SK-N-MC (cell line): ENCODE results near the gene DIAPH3.
"Not testable (repeated sequence)": the region's sequence is repeated elsewhere in the genome, so short reads cannot be mapped to it uniquely, and the experiment has no call there.

Experiments
- DNase-seq: peaks from one replicate; pipeline ENCODE4 v3.0.0-alpha.2; 2011; ENCODE audit warnings: low read depth, low spot score
- H3K27ac ChIP-seq: fragments of 200-600 bp; sonication (generic); 2 replicates; pipeline ENCODE4 v1.5.1; 2016; ENCODE audit warnings: mixed run types
- H3K36me3 ChIP-seq: fragments of 200-600 bp; sonication (generic); 2 replicates; pipeline ENCODE4 v1.6.1; 2017; ENCODE audit warnings: antibody characterized with exemption, low read length, mixed read lengths; ENCODE audit not compliant: insufficient read depth
- H3K4me3 ChIP-seq: fragments of 200-600 bp; sonication (generic); 2 replicates; pipeline ENCODE4 v1.5.1; 2016
- H3K9ac ChIP-seq: fragments of 200-600 bp; sonication (generic); 2 replicates; pipeline ENCODE4 v1.8.0; 2017; ENCODE audit warnings: mixed run types, mixed read lengths; ENCODE audit not compliant: insufficient read length
- H3K9me3 ChIP-seq: fragments of 200-600 bp; sonication (generic); 2 replicates; pipeline ENCODE4 v1.6.1; 2017; ENCODE audit warnings: low read depth, mild to moderate bottlenecking, antibody characterized with exemption, low read length, moderate library complexity, mixed read lengths
- EZH2 ChIP-seq: fragments of 200-600 bp; sonication (generic); IDR thresholded peaks from one replicate; pipeline ENCODE4 v1.6.1; 2017; ENCODE audit warnings: antibody characterized with exemption
- FOXP2 ChIP-seq: optimal IDR thresholded peaks from 2 replicates; pipeline ENCODE3; 2011; ENCODE audit warnings: mild to moderate bottlenecking, moderate library complexity; ENCODE audit not compliant: insufficient read depth; ENCODE audit errors: extremely low read length, control extremely low read depth
- POLR2AphosphoS5 ChIP-seq: IDR thresholded peaks from 2 replicates; pipeline ENCODE4 v1.6.1; 2012; ENCODE audit warnings: mild to moderate bottlenecking, low read depth, low read length, borderline replicate concordance

The DIAPH3 gene

DNA sequence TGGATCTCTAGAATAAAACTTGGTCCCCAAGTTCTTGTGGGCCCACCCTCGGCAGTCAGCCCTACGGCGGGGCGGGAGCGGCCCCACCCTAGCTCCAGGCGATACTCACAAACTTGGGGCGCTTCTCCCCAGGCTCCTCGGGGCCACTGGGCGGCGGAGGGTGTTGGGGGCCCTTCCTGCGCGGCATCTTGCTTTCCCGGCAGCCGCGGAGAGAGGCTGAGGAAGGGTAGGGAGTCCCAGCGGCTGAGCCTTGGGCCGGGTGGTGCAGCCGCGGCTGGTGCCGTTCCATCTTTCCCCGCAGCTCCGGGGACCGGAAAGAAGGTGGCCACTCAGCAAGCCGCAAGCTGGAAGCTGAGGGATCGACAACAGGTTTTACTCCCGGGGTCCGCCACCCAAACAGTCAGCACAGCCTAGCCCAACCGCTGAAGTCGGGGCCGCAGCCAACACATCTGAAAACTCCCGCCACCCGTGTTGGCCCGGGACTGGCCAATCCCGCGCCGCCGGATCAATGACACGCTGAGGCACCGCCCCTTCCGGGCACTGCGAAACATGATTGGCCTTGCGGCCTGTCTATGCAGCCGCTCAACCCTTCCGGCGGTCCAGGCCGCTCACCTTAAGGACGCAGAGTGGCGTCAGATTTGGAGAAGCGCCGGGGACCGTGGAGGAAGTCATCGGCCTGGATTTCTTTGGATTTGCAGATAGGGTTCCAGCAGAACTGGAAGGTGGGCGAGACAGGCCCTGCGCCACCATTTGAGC lies at the start of gene DIAPH3:
Gene DIAPH3 (minus strand): TSS at position 451 of the 756 bp plus-strand sequence. CDS start 162 bp downstream, at position 289.
- peaks cover 19% of the 10 kb centered on the region for H3K36me3 ChIP-seq
- DNase-seq, result peak; percentile 50
- H3K27ac ChIP-seq, result peak within 1 kb of the TSS; percentile 73
- H3K9ac ChIP-seq, result peak within 1 kb of the TSS; percentile 96
- peak within 1 kb of the TSS; percentile 99 for H3K4me3 ChIP-seq
- H3K9me3 ChIP-seq, result peaks cover 3% of the 10 kb centered on the region; the same call in 1 of the 2 replicates
- TF ChIP-seq POLR2AphosphoS5 (peak; percentile 95), FOXP2 (no peak), EZH2 (no peak)

DNA sequence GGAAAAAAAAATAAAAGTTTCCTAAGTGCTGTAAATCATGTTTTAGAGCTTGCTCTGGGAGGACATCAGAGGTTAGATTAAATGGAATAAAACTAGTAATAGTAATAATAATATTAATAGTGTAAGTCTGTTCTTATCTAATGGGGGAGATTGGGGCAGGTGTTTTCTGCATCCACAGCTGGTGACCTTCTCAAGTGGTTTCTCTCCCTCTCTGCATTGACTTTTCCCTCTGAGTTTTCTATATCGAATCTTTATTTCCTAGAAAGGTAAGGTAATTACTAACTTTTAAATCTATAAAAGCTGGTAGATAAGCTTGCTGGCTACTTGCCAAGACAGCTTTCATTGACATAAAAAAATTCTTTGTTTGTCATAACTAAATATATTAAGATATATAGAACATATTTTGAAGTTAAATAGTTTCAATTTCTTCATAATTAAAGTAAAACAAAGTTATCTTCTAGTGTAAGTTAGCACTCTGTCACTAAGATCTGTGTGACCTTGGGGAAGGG lies 49.6 kb upstream of the DIAPH3 start:
- Histone ChIP-seq H3K36me3 (no peaks in the 10 kb centered on the region), H3K27ac (no peak overlapping the region), H3K9me3 (no peaks in the 10 kb centered on the region), H3K4me3 (no peak overlapping the region), H3K9ac (no peak overlapping the region)
- TF ChIP-seq POLR2AphosphoS5 (no peak), FOXP2 (no peak), EZH2 (no peak)
- no peak for DNase-seq

DNA sequence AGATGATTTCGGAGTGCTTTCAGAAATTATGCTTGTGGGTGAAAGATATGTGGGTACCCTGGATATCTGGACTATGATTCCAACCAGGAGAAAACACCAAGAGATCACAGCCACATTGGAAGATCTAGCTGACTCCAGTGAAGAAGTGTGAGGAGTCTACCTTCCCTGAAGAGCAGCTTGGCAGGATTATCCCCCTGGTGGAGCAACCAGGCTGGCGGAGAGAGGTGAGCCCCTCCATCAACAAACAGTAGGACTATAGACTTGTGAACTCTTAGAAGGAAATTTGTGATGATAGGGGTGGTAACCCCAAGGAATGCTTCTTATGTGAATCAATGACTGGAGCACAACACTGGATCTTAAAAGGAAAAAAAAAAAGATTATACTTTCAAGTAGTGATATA lies 47.8 kb upstream of the DIAPH3 start:
- Histone ChIP-seq H3K9ac (no peak overlapping the region), H3K36me3 (no peaks in the 10 kb centered on the region), H3K9me3 (no peaks in the 10 kb centered on the region), H3K4me3 (no peak overlapping the region), H3K27ac (no peak overlapping the region)
- TF ChIP-seq FOXP2 (no peak), POLR2AphosphoS5 (no peak), EZH2 (no peak)
- no peak for DNase-seq

GRCh38 chr13:60210510-60211330 lies 47.0 kb upstream of the DIAPH3 start:
- Histone ChIP-seq H3K9ac (no peak overlapping the region), H3K4me3 (no peak overlapping the region), H3K9me3 (no peaks in the 10 kb centered on the region), H3K27ac (no peak overlapping the region), H3K36me3 (no peaks in the 10 kb centered on the region)
- DNase-seq, result no peak
- TF ChIP-seq EZH2 (no peak), POLR2AphosphoS5 (no peak), FOXP2 (no peak)

DNA sequence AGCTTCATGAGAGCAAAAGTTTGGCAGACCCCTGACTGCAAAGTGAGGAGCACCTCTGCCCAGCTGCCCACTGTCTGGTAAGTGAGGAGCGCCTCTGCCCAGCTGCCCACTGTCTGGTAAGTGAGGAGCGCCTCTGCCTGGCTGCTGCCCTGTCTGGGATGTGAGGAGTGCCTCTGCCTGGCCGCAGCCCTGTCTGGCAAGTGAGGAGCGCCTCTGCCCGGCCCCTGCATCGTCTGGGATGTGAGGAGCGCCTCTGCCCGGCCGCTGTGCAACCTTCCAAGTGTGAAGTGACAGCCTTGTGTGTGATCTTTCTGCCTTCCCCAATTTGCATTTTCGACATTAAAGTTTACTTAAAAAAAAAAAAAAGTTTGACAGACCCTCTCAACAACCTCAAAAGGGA lies 41.8 kb upstream of the DIAPH3 start:
- not testable (repeated sequence) for H3K9me3 ChIP-seq, H3K4me3 ChIP-seq, DNase-seq, H3K27ac ChIP-seq, H3K9ac ChIP-seq, H3K36me3 ChIP-seq

DNA sequence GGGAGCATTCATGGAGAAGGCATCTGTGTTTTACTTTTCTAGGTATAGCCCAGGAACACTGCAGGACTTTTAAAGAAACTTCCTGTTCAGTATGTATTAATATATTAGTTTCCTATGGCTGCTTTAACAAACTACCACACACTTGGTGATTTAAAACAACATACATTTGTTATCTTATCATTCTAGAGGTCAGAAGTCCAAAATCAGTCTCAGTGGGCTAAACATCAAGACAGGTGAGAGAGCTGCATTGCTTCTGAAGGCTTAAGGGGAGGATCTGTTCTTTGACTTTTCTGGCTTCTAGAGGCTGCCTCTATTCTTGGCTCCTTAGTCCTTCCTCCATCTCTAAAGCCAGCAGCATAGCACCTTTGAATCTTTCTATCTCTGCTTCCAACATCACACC lies 37.6 kb upstream of the DIAPH3 start:
- Histone ChIP-seq H3K4me3 (no peak overlapping the region), H3K36me3 (no peaks in the 10 kb centered on the region), H3K9ac (no peak overlapping the region), H3K9me3 (no peaks in the 10 kb centered on the region), H3K27ac (no peak overlapping the region)
- DNase-seq, result no peak
- TF ChIP-seq EZH2, result no peak
- no peak for TF ChIP-seq POLR2AphosphoS5
- TF ChIP-seq FOXP2, result no peak

DNA sequence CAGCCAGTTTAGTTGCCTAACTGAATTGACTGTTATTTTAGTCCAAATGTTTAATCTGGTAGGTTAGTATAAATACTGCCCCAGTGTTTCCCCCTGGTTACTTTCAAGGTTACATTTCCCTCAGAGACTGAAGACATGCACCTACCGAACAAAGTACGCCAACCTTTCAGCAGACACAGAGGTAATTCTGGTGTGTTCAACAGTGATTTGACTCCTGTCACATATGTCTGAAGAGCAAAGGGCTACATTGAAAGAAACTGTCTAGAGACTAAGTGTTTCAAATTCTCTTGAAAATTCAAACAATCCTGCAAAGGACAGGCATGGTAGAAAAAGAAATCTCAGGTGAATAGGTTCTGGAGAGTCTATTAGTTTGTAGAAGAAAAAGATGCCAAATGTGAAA lies 32.2 kb upstream of the DIAPH3 start:
- H3K4me3 ChIP-seq, H3K36me3 ChIP-seq, DNase-seq, H3K27ac ChIP-seq, H3K9me3 ChIP-seq, H3K9ac ChIP-seq: not testable (repeated sequence)

- no peak overlapping the region for H3K9ac ChIP-seq
- H3K36me3 ChIP-seq, result no peaks in the 10 kb centered on the region
- DNase-seq, result no peak
- no peak overlapping the region for H3K4me3 ChIP-seq
- TF ChIP-seq EZH2 (no peak), POLR2AphosphoS5 (no peak), FOXP2 (no peak)
- no peak overlapping the region for H3K27ac ChIP-seq
- no peaks in the 10 kb centered on the region for H3K9me3 ChIP-seq
Measured at GRCh38 chr13:60182907-60183306, 19.2 kb upstream of the DIAPH3 start.

- H3K27ac ChIP-seq, result no peak overlapping the region
- no peak for TF ChIP-seq EZH2
- no peak for TF ChIP-seq POLR2AphosphoS5
- TF ChIP-seq FOXP2, result no peak
Measured at GRCh38 chr13:60178327-60178726, 14.6 kb upstream of the DIAPH3 start.

More at GRCh38 chr13:60178327-60178726, 14.6 kb upstream of the DIAPH3 start:
- Histone ChIP-seq H3K36me3 (no peaks in the 10 kb centered on the region), H3K9ac (no peak overlapping the region), H3K9me3 (no peaks in the 10 kb centered on the region), H3K4me3 (no peak overlapping the region)
- no peak for DNase-seq
